HG03460 (cell line): ENCODE results near the gene PLA2G4B.

Experiments
- ATAC-seq: cut with Tn5 transposase; IDR thresholded peaks from one replicate; pipeline ENCODE4 v1.9.1; 2021; ENCODE audit not compliant: unreplicated experiment

PLA2G4B gene, protein sequence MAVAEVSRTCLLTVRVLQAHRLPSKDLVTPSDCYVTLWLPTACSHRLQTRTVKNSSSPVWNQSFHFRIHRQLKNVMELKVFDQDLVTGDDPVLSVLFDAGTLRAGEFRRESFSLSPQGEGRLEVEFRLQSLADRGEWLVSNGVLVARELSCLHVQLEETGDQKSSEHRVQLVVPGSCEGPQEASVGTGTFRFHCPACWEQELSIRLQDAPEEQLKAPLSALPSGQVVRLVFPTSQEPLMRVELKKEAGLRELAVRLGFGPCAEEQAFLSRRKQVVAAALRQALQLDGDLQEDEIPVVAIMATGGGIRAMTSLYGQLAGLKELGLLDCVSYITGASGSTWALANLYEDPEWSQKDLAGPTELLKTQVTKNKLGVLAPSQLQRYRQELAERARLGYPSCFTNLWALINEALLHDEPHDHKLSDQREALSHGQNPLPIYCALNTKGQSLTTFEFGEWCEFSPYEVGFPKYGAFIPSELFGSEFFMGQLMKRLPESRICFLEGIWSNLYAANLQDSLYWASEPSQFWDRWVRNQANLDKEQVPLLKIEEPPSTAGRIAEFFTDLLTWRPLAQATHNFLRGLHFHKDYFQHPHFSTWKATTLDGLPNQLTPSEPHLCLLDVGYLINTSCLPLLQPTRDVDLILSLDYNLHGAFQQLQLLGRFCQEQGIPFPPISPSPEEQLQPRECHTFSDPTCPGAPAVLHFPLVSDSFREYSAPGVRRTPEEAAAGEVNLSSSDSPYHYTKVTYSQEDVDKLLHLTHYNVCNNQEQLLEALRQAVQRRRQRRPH

DNA sequence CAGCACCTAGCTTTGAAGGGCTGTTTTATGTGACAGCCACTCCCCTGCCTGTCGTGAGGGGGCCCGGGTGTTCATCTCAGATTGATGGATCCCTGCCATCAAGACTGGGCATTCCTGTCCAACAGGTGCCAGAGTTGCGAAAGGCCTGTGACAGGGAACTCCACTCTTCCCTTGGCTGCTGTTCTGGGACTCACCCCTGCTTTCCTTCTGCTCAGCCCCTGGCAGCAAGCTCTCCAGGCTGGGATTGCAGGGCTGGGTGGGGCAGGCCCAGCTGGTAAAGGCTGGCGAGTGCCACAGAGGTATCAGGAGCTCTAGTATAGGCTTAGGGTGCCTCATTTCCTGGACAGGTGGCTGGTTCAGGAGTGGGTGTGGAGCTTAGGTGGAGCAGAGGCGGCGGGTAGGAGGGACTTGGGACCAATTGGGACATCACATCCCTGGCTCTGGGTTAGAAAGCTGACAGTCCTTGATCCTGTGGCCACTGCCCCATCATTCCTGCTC lies at the start of gene PLA2G4B:
PLA2G4B (plus strand) TSS at position 448 of the 498 bp plus-strand sequence. CDS start 67 bp downstream, outside the sequence.
- ATAC-seq = no peak

DNA sequence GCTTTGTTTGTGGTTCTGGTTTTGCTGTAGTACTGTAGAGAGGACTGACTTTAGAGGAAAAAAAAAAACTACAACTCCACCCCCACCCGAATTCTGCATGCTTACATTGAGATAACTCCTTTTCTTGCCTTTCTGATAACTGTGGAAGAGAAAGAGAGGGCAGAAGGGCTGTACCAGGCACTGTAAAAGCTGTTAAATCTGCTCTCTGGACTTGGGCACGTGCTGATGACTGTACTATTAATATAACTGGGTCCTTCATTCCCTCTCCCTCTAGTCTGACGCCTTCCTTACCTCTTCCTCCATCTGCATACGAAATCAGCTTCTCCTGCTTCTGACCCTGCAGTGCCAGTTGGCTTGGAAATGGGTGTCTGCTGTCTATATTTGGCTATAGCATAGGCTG lies 49.4 kb upstream of the PLA2G4B start:
- no peak for ATAC-seq

DNA sequence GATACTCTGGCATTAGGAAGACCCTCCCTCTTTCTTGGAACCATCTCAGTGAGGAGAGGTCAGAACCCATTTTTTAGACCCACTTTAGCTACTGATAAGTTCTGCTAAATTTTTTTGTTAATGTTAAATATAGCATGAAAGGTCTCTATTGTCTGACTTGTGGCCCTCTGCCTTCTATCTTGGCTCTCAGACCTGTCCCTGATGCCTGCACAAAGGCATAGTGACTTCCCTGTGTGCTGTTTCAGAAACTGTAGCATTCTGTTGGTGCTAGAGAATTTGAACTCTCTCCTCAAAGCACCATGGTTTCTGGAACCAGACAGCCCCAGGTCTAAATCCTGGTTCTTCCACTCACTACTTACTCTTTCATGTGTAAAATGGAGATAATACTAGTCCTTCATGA lies 49.0 kb upstream of the PLA2G4B start:
- no peak for ATAC-seq

DNA sequence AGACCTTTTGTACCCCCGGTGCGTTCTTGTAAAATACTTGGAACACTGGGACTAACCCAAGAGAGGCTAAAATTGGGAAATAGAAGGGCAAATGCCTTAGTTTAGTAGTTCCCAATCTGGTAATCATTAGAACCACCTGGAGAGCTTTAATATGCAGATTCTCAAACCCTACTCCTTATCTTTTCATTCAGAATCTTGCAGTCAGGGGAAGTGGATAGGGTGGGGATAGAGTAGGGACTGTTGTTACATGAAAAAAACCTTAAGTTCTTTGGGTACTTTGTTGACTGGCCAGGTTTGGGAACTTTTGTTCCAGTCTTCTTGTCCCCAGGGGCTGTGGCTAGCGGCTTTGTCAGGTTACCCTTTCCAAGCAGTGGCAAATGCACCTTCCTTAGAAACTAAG lies 48.5 kb upstream of the PLA2G4B start:
- ATAC-seq = no peak

DNA sequence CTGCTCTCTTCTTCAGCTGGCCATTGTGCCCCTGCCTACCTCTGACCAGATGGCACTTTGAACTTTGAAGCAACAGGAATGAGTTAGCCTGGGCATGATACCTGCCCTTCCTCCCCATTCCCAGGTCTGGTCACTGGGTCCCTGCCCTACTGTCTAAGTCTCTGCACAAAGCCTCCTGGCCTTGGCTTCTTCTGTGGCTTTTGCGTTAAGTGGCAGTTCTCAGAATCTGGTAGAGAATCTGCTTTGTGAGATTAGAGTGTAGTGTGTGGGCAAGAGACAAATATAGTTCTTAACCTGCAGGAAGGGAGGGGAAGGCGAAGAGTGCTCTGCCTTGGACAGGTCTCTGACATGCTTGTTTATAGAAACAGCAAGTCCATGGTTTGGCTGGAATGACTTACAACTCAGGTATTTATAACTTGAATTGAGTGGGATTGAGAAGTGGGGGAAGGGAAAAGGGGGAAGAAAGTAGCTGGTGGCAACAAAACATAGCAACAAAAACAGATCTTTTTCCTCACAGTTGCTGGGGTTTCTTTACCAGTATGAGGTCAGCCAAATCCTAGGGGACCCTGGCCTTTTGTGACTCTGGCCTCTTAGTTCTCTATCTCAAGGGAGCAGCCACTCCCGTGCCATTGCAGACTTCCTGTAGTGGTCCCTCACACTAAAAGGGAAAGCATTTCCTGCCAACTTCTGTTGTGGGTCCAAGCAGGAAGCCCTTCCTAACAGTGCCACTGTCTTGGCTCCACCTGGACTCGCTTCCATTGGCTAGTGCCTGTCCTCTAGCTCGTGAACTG lies 47.7 kb upstream of the PLA2G4B start:
- ATAC-seq = no peak

DNA sequence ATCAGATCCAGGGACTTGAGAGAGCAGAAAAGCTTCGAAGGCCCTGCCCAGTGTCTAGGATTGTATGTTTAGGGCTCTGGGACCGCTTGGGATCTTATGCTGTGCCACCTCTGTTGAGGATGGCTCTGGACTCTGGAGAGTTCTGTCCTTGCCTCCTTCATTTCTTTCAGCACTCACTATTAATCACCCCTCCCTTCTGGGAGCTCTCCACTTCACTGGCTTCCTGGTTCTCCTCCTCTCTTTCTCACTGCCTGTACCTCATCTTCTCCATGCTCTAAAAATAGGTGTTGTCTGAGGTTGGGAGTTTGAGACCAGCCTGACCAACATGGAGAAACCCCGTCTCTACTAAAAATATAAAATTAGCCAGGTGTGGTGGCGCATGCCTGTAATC lies 47.1 kb upstream of the PLA2G4B start:
- ATAC-seq = no peak

DNA sequence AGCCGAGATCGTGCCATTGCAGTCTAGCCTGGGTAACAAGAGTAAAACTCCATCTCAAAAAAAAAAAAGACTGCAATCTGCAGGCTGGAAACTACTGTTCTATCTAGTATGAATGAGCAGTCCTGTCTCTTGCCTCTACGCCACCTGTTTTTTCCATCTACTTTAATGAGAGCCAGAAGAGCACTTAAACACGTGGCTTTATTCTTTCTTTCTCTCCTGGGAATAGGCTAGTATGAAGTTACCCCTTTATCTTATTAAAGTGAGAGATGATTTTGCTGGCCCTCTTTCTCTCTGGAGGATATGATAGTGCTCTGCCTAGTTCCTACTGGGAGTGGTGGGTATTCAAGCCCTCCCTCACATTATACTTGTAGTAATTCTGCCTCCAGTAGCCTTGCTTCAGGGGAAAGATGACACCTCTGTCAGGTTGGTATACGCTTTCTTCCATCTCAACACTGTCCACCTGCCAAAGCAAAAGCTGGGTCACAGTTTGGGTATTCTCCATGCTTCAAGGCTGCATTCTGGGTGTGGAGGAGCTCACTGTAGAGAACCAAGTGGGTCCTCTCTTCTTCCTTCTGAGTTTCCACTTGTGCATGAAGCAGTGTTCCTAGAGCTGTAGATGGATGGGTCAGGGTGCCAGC lies 46.5 kb upstream of the PLA2G4B start:
- ATAC-seq = no peak

DNA sequence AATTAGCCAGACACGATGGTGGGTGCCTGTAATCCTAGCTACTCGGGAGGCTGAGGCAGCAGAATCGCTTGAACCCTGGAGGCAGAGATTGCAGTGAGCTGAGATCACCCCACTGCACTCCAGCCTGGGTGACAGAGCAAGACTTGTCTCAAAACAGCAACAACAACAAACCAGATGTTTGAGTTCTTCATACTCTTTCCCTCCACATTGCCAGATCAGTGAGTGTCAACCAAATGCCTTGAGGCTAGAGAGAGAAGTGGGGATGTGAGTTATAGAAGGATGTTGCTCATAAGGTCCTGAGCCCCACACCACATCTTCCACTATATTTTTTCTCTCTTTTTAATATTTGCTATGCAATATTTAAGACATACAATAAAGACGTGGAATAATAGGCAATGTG lies 44.6 kb upstream of the PLA2G4B start:
- no peak for ATAC-seq

DNA sequence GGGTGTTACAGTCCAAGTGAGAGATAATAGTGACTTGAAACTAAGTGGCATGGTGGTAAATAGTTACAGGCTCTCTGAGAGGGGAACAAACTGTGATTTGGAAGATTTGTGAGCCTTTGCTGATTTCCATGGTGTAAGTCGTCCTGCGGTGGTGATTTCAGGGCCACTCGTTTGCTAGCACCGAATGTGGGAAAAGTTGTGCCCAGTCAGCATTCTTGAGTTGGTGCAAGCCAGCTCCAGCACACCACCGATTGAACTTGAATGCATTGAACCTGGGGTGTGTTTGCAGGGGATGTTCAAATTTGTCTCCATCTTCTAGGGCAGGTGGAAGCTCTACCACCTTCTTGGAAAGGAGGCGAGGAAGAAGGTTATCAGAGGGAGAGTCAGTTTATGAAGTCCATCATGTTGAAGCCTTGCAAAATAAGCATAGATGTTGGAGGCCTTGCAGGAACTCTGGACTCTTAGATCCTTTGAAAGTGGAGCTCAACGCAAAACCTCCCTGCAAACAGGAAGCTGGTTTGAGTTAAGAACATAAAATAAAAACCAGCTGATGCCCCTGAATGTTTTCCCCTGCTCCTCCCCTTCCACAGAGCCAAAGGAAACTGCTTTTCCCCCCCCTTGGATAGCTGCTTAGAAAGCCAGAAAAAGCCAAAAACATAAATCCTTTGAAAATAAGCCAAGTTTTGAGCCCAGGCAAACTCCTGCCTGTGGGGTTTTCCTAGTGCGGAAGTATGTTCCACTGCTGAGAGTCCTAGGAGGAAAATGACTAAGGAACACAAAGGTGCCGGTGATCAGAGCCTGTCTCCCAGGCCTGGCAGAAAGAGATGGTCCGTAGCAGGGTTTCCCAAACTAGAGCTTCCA lies 42.4 kb upstream of the PLA2G4B start:
- ATAC-seq = no peak

DNA sequence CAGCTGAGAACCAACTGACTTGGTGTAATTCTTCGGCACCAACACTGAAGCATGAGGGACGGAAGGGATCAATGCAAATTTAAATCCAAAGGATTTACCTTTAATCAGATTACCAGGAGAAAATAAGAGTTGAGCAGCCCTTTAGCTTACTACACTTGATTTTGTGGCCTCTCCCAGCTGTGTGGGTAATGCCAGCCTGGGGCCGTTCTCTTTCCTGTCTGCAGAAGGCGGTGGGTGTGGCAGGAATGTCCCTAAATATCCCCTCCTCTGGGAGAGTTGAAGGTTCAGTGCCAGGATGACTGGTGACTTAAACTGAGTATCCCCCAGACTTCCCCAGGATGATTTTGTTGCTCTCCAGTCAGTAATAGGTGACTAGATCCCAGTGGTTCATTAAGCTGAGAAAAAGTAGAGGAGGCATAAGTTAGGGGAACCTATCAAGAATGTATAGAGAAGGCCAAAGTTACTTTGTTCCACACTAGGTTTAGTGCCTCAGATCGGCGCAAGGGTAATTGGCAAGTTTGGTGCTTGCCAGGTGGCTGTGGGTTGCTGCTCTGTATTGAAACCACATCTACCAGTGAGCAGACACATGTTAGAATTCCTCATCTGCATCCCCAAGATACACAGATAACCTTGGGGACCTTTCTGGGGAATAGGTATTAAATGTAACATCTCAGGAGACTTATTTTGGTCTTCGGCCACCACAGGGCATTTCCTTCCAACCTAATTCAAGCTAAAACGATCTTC lies 41.3 kb upstream of the PLA2G4B start:
- ATAC-seq = no peak

DNA sequence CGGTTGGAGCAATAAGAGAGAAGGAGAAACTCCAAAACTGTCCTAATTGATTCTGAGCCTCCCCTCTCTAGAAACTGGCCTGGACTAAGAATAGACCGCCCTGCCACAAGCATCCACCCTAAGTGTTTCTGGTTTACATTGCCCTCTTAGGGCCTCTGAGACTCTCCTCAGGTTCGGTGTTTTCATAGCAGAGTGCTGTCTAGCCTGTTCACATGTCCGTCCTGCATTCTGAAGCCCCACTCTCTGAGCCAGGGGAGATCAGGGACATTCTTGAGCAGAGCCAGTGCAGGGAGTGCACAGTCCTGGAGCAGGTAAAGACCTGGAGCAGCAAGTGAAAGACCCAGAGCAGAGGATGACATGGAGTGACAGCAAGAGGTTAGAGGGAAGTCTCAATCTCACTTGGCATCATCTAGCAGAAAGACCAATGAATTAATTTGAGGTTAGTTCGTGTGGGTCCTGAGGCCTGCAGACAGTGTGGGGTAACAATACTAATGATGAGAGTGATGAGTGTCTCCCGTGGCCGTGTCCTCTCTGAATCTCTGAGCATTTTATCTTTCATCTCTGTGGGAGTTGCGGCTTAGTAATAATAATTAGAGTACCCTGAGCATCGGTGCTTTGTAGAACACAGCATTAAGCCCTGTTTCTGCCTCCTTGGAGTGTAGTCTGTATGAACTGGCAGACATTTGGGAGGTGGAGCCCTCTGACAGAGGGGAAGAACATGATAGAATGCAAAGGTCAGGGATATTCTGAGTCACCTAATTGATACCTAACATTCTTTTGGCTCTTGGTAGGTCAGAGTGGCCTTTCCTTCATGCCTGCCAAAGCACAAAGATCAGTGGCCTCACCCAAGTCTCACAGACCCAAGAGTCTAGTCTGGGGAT lies 39.8 kb upstream of the PLA2G4B start:
- ATAC-seq = no peak

DNA sequence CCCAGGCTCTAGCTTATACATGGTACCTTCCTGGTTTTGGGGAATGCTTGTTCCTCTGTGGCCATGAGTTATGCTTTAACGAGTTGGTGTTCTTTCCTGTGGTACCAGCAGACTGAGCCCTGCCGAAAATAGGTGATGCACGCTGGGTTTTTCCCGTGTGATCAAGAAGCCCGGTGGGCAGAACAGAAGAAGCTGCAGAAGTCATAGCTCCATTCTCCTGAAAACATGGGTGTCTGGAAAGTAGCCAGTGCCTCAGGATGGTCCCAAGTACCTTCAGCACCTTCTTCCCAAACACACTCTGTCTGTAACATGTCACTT lies 39.2 kb upstream of the PLA2G4B start:
- ATAC-seq = no peak

DNA sequence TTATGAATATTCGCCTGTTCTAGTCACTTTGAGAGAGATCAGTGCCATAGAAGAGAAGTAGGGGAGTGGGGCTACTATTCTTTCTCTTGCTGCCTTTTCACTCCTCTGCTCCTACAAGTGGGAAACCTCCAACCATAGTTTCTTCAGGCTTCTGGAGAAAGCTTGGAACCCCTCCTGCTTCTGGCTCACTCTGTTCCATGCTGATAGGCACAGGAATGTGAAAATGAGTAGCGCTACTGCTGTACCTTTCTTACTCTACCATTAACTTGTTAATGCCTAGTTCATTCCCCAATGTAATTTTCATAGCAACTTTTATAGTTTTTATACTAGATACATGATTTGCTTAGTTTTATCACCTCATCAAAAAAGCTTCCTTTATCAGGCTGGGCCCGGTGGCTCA lies 37.5 kb upstream of the PLA2G4B start:
- ATAC-seq = no peak

DNA sequence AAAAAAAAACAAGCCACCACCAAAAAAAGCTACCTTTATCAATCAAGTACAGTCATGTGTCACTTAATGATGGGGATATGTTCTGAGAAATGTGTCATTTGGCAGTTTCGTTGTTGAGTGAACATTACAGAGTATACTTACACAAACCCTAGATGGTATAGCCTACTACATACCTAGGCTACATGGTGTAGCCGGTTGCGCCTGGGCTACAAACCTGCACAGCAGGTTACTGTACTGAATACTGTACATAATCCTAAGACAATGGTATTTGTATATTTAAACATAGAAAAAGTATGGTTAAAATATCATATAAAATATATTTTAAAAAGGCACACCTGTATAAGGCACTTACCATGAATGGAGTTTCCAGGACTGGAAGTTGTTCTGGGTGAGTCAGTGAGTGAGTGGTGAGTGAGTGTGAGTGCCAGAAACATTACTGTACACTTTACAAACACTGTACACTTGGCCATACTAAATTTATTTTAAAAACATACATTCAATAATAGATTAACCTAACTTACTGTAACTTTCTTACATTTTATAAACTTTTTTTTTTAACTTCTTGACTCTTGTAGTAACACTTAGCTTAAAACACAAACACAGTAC lies 36.7 kb upstream of the PLA2G4B start:
- ATAC-seq = no peak

DNA sequence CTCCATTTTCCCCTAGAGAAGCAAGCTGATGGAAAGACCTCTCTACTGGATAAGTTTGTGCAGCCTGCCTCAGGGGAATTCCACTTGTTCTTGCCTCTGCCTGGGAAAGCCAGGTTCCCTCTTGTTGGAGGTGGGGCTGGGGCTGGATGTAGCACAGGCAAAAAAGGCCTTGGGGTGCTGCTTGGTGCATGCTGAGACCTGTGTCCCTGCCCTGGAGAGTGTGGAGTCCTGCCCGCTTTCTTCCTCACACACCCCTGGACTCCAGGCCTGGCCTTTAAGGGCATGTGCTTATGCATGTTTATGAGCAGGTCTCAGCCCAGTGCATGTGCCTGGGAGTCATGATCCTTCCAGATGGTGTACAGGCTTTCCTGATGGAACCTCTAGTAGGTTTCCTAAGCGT lies 34.3 kb upstream of the PLA2G4B start:
- no peak for ATAC-seq

DNA sequence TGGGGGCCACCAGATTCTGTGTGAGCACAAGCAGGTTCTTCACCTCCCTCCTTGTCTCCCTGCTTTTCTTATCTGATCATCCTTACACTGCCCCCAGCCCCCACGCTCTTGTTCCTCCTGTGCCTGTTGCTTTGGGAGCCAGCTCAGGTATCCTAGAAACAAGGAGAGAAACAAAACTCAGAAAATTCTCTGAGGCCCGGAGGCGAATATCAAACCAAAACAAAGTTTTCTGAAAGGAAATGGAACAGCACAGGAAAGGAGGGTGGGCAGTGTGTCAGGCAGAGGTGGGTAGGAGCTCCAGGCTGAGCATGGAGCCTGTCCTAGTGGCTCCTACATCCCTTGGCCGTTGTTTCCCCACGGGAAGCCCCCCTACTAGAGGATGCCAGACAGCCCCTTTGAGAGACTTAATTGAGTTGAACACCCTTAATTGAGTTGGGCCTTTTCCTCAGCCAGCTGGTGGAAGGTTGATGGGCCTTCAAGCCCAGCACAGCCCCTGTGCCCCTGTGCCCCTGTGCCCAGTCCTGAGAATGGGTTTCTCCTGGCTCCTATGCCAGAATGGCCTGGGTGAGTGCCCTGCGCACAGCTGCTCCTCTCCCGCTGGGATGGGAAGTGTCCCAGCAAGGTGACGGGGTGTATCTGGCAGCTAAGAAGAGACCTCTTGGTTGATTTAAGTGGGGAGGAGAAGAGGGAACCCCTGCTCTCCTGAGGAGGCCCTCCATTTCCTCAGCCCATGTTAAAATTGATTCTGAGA lies 33.6 kb upstream of the PLA2G4B start:
- ATAC-seq = no peak

DNA sequence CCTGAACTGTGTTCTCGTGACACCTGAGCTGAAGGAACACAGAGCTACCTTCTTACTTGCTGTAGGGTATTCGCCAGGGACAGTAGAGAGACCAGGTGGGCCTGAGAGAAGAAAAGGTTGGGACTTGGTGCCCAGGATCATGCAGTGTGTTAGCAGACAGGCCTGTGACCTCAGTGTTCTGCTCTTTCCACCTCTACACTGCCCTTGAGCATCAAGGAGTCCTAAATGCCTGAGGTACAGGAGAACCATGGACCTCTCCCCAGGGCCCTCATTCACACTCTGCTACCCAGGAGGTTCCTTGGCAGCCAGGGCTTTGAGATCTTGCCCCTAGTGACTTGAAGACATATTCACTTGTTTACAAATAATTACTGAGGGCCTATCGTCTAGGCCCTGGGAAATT lies 32.9 kb upstream of the PLA2G4B start:
- ATAC-seq = no peak
